ENCODE data around the gene LPAR1.
A peak's percentile ranks its signal among the peaks of the same experiment; 100 is the strongest.

The LPAR1 gene

DNA sequence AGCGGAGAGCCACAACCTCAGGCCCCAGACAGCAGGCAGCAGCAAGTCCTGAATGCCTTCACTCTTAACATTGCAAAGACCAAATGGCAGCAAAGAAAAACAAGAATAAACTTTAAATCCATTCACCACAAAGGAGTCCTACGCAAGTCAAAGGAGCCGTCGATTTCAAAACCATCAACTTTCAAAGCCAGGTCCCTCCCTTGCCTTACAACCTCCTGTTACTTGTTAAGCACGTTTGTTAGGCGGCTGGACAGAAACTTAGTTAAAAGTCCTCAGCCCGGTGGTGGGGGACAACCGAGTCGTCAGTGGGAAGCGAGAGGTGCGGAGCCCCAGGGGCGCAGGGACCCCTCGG lies 938 bp downstream of the LPAR1 start:
- no peak for DNase-seq (ENCODE audit: low read depth in 1 of 2, low spot score in 1 of 2)
- no peak overlapping the region for H3K27ac ChIP-seq (replicated peaks)
- TF ChIP-seq, protein P1, sequence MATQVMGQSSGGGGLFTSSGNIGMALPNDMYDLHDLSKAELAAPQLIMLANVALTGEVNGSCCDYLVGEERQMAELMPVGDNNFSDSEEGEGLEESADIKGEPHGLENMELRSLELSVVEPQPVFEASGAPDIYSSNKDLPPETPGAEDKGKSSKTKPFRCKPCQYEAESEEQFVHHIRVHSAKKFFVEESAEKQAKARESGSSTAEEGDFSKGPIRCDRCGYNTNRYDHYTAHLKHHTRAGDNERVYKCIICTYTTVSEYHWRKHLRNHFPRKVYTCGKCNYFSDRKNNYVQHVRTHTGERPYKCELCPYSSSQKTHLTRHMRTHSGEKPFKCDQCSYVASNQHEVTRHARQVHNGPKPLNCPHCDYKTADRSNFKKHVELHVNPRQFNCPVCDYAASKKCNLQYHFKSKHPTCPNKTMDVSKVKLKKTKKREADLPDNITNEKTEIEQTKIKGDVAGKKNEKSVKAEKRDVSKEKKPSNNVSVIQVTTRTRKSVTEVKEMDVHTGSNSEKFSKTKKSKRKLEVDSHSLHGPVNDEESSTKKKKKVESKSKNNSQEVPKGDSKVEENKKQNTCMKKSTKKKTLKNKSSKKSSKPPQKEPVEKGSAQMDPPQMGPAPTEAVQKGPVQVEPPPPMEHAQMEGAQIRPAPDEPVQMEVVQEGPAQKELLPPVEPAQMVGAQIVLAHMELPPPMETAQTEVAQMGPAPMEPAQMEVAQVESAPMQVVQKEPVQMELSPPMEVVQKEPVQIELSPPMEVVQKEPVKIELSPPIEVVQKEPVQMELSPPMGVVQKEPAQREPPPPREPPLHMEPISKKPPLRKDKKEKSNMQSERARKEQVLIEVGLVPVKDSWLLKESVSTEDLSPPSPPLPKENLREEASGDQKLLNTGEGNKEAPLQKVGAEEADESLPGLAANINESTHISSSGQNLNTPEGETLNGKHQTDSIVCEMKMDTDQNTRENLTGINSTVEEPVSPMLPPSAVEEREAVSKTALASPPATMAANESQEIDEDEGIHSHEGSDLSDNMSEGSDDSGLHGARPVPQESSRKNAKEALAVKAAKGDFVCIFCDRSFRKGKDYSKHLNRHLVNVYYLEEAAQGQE (IDR thresholded peaks at IDR 0.05; ENCODE audit: insufficient replicate concordance, low read depth) = no peak
- TF ChIP-seq POLR2AphosphoS5 (IDR thresholded peaks at IDR 0.05; ENCODE audit: low read depth) = no peak
- TF ChIP-seq, protein P2, sequence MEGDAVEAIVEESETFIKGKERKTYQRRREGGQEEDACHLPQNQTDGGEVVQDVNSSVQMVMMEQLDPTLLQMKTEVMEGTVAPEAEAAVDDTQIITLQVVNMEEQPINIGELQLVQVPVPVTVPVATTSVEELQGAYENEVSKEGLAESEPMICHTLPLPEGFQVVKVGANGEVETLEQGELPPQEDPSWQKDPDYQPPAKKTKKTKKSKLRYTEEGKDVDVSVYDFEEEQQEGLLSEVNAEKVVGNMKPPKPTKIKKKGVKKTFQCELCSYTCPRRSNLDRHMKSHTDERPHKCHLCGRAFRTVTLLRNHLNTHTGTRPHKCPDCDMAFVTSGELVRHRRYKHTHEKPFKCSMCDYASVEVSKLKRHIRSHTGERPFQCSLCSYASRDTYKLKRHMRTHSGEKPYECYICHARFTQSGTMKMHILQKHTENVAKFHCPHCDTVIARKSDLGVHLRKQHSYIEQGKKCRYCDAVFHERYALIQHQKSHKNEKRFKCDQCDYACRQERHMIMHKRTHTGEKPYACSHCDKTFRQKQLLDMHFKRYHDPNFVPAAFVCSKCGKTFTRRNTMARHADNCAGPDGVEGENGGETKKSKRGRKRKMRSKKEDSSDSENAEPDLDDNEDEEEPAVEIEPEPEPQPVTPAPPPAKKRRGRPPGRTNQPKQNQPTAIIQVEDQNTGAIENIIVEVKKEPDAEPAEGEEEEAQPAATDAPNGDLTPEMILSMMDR (IDR thresholded peaks at IDR 0.05; ENCODE audit: insufficient read depth, low read length) = no peak
- no peak for TF ChIP-seq GABPA (IDR thresholded peaks at IDR 0.05; ENCODE audit: low read depth)
- no peak for TF ChIP-seq SPI1 (IDR thresholded peaks at IDR 0.05; ENCODE audit: borderline replicate concordance, low read depth)
- peaks cover 20% of the 10 kb centered on the region for H3K27me3 ChIP-seq (ENCODE audit: insufficient read depth, poor library complexity, severe bottlenecking)
- H3K4me3 ChIP-seq (replicated peaks; ENCODE audit: insufficient read depth, low read length) = peak overlapping the region; percentile 51

DNA sequence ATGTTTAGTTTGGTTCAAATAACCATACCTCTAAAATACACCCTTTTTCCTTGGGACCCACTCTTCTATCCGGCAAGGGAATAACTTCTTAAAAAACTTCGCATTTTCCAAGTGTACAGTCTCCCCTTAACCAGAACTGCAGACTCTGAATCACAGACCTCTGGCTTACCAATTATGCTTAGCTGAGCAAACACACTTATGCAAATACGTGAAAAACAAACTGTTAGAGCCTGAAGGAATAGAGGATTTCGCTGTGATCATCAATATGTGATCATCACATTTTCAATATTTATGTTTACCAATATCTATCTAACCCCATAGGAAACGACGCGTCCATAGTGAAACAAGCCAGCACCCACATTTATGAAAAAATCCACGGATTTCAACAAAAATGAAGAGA lies 1.3 kb downstream of the LPAR1 start:
- no peak overlapping the region for H3K4me3 ChIP-seq (replicated peaks; ENCODE audit: insufficient read depth, low read length)
- H3K27me3 ChIP-seq (ENCODE audit: insufficient read depth, poor library complexity, severe bottlenecking) = peaks cover 20% of the 10 kb centered on the region
- TF ChIP-seq, protein P2 (IDR thresholded peaks at IDR 0.05; ENCODE audit: insufficient read depth, low read length) = no peak
- TF ChIP-seq, protein P1 (IDR thresholded peaks at IDR 0.05; ENCODE audit: insufficient replicate concordance, low read depth) = no peak
- TF ChIP-seq GABPA (IDR thresholded peaks at IDR 0.05; ENCODE audit: low read depth) = no peak
- no peak overlapping the region for H3K27ac ChIP-seq (replicated peaks)
- DNase-seq (ENCODE audit: low read depth in 1 of 2, low spot score in 1 of 2) = no peak

DNA sequence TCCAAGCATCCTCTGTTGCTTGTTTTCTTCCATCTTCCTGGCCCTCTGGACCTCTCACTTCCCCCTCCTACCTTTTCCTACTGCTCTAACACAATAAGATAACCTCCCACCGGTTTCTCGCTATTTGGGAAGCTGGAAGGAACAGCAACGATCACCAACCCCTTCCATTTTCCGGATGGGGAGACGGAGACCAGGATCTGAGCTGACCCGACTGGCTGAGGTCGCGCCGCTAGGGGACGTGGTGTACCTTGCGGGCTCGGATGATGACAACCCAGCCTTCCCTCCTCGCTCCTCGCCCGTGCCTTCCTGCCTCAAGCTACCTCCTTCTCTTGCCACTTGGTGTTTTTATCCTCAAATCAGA lies 1.9 kb downstream of the LPAR1 start:
- H3K4me3 ChIP-seq (replicated peaks; ENCODE audit: insufficient read depth, low read length) = no peak overlapping the region

More for the DNA sequence above, 1.9 kb downstream of the LPAR1 start:
- DNase-seq (ENCODE audit: low read depth in 1 of 2, low spot score in 1 of 2) = no peak
- Histone ChIP-seq H3K27ac (replicated peaks) (no peak overlapping the region), H3K27me3 (ENCODE audit: insufficient read depth, poor library complexity, severe bottlenecking) (peaks cover 20% of the 10 kb centered on the region)
- TF ChIP-seq, protein P1 (IDR thresholded peaks at IDR 0.05; ENCODE audit: insufficient replicate concordance, low read depth) = no peak
- TF ChIP-seq, protein P2 (IDR thresholded peaks at IDR 0.05; ENCODE audit: insufficient read depth, low read length) = no peak
- TF ChIP-seq SPI1 (IDR thresholded peaks at IDR 0.05; ENCODE audit: borderline replicate concordance, low read depth) (no peak), POLR2AphosphoS5 (IDR thresholded peaks at IDR 0.05; ENCODE audit: low read depth) (no peak), GABPA (IDR thresholded peaks at IDR 0.05; ENCODE audit: low read depth) (no peak)
